Inflammatory macrophage treated with lipopolysaccharide for 1 hour (primary cell): Measurements from ENCODE around the gene TBX4.
"Not testable (repeated sequence)": the region's sequence is repeated elsewhere in the genome, so short reads cannot be mapped to it uniquely, and the experiment has no call there.

ENCODE experiments used
- DNase-seq, 2 donors: peaks; one replicate each; pipeline ENCODE4 v3.0.0-alpha.2; 2020 to 2022

The TBX4 gene

DNA sequence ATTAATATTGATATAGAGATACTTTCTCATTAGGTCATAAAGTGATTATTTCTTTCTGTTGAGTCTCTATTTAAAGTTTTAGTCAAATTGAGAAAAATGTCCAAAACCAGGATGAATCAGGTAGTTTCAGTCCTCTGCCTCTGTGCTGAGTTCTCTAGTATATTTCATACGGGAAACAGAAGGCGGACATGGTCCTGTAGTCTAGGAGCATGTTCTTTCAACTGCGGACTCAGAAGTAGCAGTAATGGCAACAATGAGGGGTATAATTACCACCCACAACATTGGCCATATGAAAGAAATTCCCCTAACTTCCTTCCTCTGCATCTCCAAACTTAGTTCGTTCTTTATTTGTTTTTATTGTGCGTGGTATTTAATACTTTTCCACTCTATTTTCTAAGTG, 50.1 kb downstream of the TBX4 start:
- no peak for DNase-seq

DNA sequence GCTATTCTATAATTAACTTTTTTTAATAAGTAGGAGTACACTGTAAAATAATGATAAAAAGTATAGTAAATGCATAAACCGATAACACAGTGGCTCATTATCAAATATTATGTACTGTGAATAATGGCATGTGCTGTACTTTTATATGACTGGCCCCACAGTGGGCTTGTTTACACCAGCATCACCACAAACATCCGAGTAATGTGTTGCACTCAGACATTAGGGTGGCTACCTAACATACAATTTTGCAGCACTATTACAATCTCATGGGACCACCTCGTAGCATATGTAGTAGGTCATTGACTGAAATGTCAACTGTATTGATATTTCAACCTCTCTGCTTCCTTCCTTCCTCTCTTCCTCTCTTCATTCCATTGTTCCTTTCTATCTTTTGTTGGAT, 51.7 kb downstream of the TBX4 start:
- no peak for DNase-seq

- DNase-seq = no peak
Observed at GRCh38 chr17:61504697-61505096, 52.5 kb downstream of the TBX4 start.

DNA sequence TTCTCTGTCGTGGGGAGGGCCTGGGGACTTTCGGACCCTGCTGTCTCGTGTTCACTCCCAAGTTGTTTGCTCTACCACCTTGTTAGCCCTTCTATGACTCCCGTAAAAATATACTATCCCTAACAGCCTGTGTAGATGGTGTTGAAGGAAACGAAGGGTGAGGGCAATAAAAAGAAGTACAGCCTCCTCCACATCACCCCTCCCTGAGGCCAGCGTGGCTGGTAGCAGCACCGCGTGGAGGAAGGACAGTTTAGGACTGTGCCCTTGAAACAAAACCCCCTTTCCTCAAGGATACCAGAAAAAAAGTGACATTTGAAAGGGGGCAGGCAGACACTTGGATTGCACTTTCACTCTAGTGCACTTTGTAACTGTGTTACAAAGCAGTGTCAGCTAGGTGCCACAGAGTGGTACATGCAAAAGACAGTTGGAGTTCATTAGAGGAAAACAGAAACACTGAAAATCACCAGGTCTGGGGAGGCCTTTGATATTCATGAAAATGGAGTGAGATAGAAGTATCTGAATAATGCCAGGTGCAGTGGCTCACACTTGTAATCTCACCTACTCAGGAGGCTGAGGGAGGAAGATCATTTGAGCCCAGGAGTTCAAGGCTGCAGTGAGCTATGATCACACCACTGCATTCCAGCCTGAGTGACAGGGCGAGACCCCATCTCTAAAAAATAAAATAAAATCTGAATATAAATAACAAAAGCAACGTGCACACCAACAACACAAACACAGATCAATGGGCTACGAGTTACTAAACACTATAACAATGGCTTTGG, 53.8 kb downstream of the TBX4 start:
- DNase-seq = no peak

DNA sequence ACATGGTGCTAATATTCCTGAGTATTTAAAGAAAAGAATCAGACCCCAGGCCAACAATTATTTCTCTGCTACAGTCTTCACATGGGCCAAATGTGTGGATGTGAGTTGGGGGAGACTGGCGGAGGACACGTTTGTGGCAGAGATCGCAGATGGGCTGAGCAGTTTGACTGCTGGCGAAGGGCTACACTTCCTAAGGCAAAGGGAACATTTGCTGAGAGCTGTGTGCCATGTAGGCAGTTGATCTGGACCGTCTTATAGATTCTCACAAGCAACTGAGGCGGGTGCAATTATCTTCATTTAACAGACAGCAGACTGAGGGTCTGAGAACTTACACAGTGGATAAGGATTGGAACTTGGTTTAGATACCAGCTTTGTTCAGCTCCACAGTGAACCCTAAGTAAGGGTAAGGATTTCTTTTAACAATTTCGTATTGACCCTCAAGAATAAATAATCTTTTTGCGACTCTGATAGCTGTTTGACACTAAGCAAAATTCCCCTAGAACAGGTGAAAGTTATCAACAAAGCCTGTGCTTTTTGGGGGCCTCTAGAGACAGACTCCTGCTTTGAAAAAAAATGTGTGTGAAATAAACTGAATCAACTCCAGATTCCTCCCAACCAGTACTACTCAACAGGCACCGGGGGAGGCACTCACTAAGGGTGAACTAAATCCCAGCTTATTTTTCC, 55.3 kb downstream of the TBX4 start:
- DNase-seq = no peak

DNA sequence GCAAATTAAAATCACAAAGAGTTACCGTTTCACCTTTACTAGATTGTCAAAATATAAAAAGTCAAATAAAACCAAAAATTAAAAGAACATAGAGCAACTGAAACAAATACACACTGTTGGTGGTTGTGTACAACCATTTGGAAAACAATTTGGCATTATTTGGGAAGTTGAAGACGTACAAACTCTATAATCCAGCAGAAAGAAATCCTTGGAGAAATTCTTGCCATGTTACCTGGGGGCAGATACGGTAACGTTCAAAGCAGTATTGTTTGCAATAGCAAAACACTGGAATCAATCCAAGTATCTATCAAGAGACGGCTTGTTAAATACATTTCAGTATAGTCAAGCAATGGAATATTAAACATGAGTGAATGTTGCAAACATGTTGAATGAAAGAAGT, 56.7 kb downstream of the TBX4 start:
- DNase-seq = no peak

DNA sequence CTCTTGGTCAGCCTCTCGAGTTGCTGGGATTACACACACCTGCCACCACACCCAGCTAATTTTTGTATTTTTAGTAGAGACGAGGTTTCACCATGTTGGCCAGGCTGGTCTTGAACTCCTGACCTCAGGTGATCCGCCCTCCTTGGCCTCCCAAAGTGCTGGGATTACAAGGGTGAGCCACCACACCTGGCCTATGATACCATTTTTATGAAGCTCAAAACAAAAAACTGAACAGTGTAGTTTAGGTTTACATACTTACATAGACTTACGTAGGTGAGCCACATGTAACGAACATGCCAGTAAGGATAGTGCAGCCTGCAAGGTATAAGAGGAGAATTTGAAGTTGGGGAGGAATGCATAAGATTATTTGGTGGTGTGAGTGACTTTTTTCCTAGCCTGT, 57.2 kb downstream of the TBX4 start:
- not testable (repeated sequence) for DNase-seq

GRCh38 chr17:61510237-61510636, 58.0 kb downstream of the TBX4 start:
- DNase-seq = no peak

DNA sequence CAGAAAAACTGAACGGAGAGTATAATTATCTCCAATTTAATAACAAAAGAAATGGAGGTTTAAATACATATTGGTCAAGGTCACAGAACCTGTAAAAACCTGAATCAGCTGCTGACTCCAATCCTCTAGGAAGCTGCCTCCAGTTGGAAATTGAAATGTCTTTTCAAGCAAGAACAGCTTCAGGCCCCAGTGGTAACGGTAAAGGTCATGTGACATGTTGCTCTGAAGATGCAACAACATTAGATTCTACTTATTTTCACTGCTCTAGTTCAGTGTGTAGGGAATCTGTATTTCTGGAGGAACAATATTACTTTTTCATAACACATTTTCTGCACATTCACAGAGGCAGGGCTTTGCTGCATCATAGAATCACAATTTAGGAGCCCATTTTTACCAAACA, 58.8 kb downstream of the TBX4 start:
- DNase-seq = no peak

DNA sequence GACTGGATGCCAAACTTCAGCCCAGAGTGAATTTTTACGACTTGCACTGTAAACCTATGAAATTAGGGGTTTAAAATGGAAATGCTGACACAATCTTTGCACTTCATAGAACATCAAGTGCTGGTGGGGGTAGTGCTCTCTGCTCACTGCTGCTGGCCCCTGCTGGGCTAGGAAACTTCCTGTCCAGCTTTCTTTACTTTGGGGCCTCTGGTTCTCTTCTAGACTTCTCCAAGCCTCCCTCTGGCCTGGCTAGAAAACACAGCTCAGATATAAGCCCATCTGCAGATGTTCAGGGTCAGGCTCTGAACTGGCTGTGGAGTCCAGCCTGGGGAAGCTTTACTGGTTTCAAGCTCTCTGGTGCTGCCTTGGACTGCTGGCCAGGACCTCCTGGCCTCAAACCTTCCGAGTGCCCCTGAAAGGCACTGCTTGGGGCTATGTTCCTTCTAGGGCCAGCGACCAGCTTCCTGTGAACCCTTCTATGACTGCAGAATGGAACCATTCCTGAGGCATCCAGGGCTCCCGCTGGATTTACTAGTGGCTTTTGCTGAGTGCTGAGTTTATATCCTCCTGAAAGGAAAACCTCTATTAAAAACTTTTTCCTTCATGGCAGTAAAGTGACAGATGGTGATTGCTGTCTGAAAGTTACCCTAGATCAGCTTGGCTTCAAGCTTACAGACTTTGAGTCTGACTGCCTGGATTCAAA, 59.4 kb downstream of the TBX4 start:
- no peak for DNase-seq

GRCh38 chr17:61514491-61514890, 62.3 kb downstream of the TBX4 start:
- no peak for DNase-seq

GRCh38 chr17:61517265-61517664, 65.0 kb downstream of the TBX4 start:
- no peak for DNase-seq

- DNase-seq = no peak
Observed at GRCh38 chr17:61517843-61518606, 65.8 kb downstream of the TBX4 start.

DNA sequence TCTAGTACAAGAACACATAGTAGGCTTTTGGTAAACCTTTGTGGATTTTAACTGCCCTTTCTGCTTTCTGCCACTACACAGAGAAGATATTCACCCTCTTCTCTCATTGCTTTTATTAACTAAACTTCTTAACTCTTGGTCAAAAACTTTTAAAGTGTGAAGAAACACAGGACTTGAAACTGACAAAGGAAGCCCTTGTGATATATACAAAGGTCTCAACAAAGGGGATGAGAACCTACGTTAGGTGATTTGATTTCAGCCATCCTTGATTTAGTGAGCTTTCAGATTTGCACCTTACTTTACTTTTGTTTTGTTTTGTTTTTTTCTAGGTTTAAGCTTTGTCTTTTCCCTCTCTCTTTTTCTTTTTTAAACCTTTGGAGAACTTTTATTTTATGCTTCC, 66.9 kb downstream of the TBX4 start:
- DNase-seq = no peak

DNA sequence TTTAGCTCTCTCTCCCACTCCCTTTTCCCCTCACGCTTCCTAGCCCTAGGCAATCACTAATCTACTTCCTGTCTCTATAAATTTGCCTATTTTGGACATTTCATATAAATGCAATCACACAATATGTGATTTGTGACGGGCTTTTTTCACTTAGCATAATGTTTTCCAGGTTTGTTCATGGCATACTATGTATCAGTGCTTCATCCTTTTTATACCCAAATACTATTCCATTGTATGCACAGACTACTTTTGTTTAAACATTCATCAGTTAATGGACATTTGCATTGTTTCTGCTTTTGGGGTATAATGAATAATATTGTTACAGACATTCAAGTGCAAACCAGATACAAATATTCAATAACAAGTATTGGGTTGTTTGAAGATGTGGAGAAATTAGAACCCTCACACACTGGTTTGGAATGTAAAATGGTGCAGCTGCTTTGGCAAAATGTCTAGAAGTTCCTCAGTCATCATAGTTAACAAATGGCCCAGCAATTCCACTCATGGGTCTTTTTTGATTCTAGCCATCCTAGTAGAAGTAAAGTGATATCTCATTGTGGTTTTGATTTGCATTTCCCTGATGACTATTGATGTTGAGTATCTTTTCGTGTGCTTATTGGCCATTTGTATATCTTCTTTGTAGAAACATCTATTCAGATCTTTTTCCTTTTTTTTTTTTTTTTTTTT, 67.7 kb downstream of the TBX4 start:
- no peak for DNase-seq

GRCh38 chr17:61520897-61521296, 68.7 kb downstream of the TBX4 start:
- DNase-seq = no peak

DNA sequence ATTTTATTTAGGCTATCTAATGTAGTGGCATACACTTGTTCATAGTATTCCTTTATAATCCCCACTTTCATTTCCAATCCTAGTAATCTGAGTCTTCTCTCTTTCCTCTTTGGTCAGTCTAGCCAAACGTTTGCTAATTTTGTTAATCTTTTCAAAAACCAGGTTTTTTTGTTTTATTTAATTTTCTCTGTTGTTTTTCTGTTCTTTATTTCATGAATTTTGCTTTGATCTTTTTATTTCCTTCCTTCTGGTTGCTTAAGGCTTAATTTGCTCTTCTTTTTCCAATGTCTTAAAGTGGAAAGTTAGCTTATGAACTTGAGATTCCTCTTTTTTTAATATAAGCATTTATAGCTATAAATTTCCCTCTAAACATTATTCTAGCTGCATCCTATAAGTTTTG, 69.9 kb downstream of the TBX4 start:
- no peak for DNase-seq

GRCh38 chr17:61524319-61524718, 72.1 kb downstream of the TBX4 start:
- DNase-seq = no peak

DNA sequence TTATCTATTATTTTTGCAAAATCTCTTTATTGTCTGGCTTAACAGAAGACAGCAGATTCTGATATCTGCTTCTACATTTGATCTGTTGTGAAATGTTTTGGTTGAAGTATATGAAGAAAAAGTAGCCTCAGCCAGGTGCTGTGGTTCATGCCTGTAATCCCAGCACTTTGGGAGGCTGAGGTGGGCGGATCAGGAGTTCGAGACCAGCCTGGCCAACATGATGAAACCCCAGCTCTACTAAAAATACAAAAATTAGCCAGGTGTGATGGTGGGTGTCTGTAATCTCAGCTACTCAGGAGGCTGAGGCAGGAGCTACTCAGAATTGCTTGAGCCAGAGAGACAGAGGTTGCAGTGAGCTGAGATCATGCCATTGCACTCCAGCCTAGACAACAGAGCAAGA, 75.2 kb downstream of the TBX4 start:
- DNase-seq = not testable (repeated sequence)

DNA sequence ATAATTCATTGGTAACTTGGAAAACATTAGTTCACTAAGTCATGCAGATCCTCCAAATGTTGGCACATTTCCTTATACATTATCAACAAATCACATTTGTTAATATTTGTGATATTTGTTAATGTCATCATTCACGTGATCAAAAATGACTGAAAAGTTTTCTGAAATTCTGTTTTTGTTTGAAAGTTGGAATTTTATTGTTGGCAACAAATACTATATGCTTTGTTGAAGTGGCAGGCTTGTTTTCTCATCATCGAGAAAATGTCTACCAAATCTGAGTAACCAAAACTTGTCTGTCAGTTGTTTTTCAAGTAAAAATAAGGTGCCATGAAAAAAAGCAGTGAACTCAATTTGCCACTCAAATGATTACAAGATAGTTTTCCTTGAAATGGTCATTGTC, 75.9 kb downstream of the TBX4 start:
- no peak for DNase-seq

- no peak for DNase-seq
Observed at GRCh38 chr17:61531223-61531622, 79.0 kb downstream of the TBX4 start.

DNA sequence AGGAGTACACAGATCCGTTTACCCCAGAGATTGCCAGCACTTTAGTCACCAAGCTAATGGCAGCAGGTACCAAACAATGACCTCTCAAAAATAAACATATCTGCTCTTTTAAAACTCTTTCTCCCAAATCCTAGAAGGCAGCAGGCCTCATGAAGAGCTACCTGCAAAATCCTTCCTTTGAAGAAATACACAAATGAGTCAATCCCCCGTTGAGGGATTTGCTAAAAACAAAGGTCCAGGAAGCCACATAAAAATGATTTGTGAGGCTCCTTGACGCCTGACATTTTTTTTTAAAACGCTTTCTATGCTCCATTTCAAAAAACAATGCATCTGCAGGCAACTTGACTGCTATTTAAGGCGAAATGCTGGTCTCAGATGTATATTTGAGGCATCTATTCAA, 80.6 kb downstream of the TBX4 start:
- DNase-seq = no peak

DNA sequence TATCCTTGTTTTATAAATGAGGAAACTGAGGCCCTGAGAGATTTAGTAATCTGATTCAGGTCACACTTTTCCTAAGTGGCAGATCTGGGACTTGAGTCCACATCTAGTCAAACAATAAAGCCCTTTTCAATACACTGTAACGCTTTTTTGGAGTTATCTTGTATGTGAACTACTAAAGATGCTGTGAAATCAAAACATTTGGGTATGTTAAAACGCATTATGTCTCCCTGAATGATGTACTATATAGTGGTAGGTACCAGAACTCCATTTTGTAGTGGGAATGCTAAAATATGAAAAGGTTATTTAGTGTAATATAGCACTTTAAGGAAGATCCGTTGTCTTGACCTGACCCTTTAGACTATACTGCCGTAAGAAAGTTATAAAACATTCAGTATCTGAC, 81.6 kb downstream of the TBX4 start:
- no peak for DNase-seq
